Tibial nerve (tissue), 4 donors: Measurements from ENCODE around the gene MTHFR. TPM values are rescaled to one million over a fixed set of nuclear protein-coding genes. Genes with fewer than 3 reads are reported as not detected.

Experiments
- DNase-seq, 2 donors: peaks; one replicate each; pipeline ENCODE4 v3.0.0-alpha.2; 2019; ENCODE audit warnings: low spot score in 2 of 2
- H3K27ac ChIP-seq, 4 donors: fragments of 200-600 bp; sonication (generic) in 3 of 4; one replicate each; pipeline ENCODE4 v1.5.1; 2017 to 2019; ENCODE audit warnings: mild to moderate bottlenecking in 1 of 4
- H3K27me3 ChIP-seq, 2 donors: fragments of 200-600 bp; sonication (generic) in 1 of 2; one replicate each; pipeline versions ENCODE4 v1.5.1 to v1.6.0; 2017 to 2019
- H3K36me3 ChIP-seq, 3 donors: fragments of 200-600 bp; sonication (generic); one replicate each; pipeline ENCODE4 v1.5.1; 2018 to 2019
- H3K4me1 ChIP-seq, 4 donors: fragments of 200-600 bp; sonication (generic) in 3 of 4; one replicate each; pipeline ENCODE4 v1.5.1; 2017 to 2019
- H3K4me3 ChIP-seq, 4 donors: fragments of 200-600 bp; sonication (generic) in 3 of 4; one replicate each; pipeline ENCODE4 v1.5.1; 2017 to 2019; ENCODE audit warnings: mild to moderate bottlenecking in 1 of 4, moderate library complexity in 1 of 4
- H3K9me3 ChIP-seq, 4 donors: fragments of 200-600 bp; sonication (generic) in 3 of 4; one replicate each; pipeline ENCODE4 v1.5.1; 2017 to 2019
- EP300 ChIP-seq, 2 donors: sonication (generic); formaldehyde crosslinking; IDR thresholded peaks; one replicate each; pipeline ENCODE4 v1.6.1; 2017; ENCODE audit warnings: antibody characterized with exemption in 2 of 2, mild to moderate bottlenecking in 1 of 2
- POLR2A ChIP-seq, 2 donors: fragments of 450-650 bp; IDR thresholded peaks; one replicate each; pipeline ENCODE4 v1.6.1; 2017; ENCODE audit warnings: antibody characterized with exemption in 2 of 2, mild to moderate bottlenecking in 2 of 2, moderate library complexity in 2 of 2
- WGBS, 2 donors: methylation state at CpG; one replicate each; pipeline ENCODE4 v1.1.5; 2018; 5-methylcytosine and 5-hydroxymethylcytosine counted together
- total RNA-seq, 4 donors: library from RNA; depleted of rRNA; stranded (reverse); fragments of >200 nt; gene quantifications; one replicate each; pipeline ENCODE4 v1.1.0, GENCODE V29; 2016
- TF ChIP-seq, protein P1 (sequence below), 5 experiments: fragments of 200-600 bp in 3 of 5; fragments of 450-650 bp in 2 of 5; sonication (generic) in 3 of 5; IDR thresholded peaks; one replicate each; pipeline ENCODE4 v1.5.1; 2016 to 2019; ENCODE audit warnings: antibody characterized with exemption in 5 of 5, mild to moderate bottlenecking in 3 of 5, moderate library complexity in 2 of 5

Gene MTHFR
- total RNA-seq, 4 donors from 2014 or later, result 61.2 to 93.9 (median 69.9) TPM

- Histone ChIP-seq H3K27me3 (no peaks in the 10 kb centered on the region), H3K4me1 (peaks cover 0 to 5% (median 0%) of the 10 kb centered on the region in 4 donors), H3K36me3 (peaks cover 0 to 59% (median 8%) of the 10 kb centered on the region in 3 donors), H3K27ac (no peak overlapping the region), H3K9me3 (no peaks in the 10 kb centered on the region), H3K4me3 (no peak overlapping the region)
- TF ChIP-seq POLR2A (IDR thresholded peaks at IDR 0.05) (no peak), EP300 (IDR thresholded peaks at IDR 0.05) (no peak)
- TF ChIP-seq, protein P1, sequence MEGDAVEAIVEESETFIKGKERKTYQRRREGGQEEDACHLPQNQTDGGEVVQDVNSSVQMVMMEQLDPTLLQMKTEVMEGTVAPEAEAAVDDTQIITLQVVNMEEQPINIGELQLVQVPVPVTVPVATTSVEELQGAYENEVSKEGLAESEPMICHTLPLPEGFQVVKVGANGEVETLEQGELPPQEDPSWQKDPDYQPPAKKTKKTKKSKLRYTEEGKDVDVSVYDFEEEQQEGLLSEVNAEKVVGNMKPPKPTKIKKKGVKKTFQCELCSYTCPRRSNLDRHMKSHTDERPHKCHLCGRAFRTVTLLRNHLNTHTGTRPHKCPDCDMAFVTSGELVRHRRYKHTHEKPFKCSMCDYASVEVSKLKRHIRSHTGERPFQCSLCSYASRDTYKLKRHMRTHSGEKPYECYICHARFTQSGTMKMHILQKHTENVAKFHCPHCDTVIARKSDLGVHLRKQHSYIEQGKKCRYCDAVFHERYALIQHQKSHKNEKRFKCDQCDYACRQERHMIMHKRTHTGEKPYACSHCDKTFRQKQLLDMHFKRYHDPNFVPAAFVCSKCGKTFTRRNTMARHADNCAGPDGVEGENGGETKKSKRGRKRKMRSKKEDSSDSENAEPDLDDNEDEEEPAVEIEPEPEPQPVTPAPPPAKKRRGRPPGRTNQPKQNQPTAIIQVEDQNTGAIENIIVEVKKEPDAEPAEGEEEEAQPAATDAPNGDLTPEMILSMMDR (IDR thresholded peaks at IDR 0.05), result no peak
- 85 to 93% methylated on average over 4 to 9 of the region's 9 CpGs for WGBS, 2 donors
- DNase-seq, result no peak
Measured at GRCh38 chr1:11751087-11751486, 54.7 kb downstream of the MTHFR start.

GRCh38 chr1:11749996-11750395 is 55.8 kb downstream of the MTHFR start:
- no peak overlapping the region for H3K4me3 ChIP-seq
- peaks cover 0 to 68% (median 8%) of the 10 kb centered on the region in 3 donors for H3K36me3 ChIP-seq
- H3K27ac ChIP-seq, result no peak overlapping the region
- no peak for DNase-seq
- no peaks in the 10 kb centered on the region for H3K9me3 ChIP-seq
- TF ChIP-seq, protein P1 (IDR thresholded peaks at IDR 0.05), result no peak
- no peak for TF ChIP-seq EP300 (IDR thresholded peaks at IDR 0.05)
- TF ChIP-seq POLR2A (IDR thresholded peaks at IDR 0.05), result no peak
- no peaks in the 10 kb centered on the region for H3K27me3 ChIP-seq
- 89 to 92% methylated on average over 13 to 15 of the region's 15 CpGs for WGBS, 2 donors
- H3K4me1 ChIP-seq, result peaks cover 0 to 5% (median 0%) of the 10 kb centered on the region in 4 donors

DNA sequence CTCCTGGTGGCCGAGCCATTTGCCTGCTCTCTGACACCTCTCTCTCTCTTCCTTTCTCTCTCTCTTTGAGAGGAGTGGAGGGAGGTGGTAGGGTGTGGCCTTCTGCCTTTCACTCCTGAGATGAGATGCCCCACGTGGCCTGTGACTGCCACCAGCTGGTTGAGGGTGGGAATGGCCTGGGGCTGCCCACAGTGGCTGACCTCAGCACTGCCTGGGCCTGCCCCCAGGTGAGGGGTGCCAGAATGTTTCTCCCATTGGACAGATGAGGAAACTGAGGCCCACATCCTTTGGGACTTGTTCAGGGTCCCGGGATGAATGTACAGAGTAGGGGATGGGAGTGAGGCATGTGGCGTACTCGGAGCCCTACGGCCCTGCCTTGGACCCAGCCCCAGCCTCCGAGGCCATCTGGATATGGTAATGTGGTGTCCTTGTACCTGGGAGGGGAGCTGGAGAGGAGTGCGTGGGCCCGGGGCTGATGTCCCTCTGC is 56.5 kb downstream of the MTHFR start:
- H3K27ac ChIP-seq, result no peak overlapping the region
- H3K36me3 ChIP-seq, result peaks cover 0 to 72% (median 8%) of the 10 kb centered on the region in 3 donors
- H3K4me1 ChIP-seq, result peaks cover 0 to 5% (median 0%) of the 10 kb centered on the region in 4 donors
- no peaks in the 10 kb centered on the region for H3K27me3 ChIP-seq
- WGBS, 2 donors, result 72 to 79% methylated on average over 4 to 9 of the region's 9 CpGs
- H3K4me3 ChIP-seq, result no peak overlapping the region
- TF ChIP-seq, protein P1 (IDR thresholded peaks at IDR 0.05), result peak in 4 of 5 experiments; percentile 32 to 76 (median 52)
- no peak for TF ChIP-seq EP300 (IDR thresholded peaks at IDR 0.05)
- no peak for TF ChIP-seq POLR2A (IDR thresholded peaks at IDR 0.05)
- no peaks in the 10 kb centered on the region for H3K9me3 ChIP-seq
- no peak for DNase-seq

- 92% methylated on average over 26 to 27 of the region's 27 CpGs for WGBS, 2 donors
Measured at GRCh38 chr1:11748294-11749202, 57.2 kb downstream of the MTHFR start.

More at GRCh38 chr1:11748294-11749202, 57.2 kb downstream of the MTHFR start:
- H3K9me3 ChIP-seq, result no peaks in the 10 kb centered on the region
- no peaks in the 10 kb centered on the region for H3K27me3 ChIP-seq
- H3K4me1 ChIP-seq, result peaks cover 0 to 5% (median 0%) of the 10 kb centered on the region in 4 donors
- peaks cover 0 to 74% (median 8%) of the 10 kb centered on the region in 3 donors for H3K36me3 ChIP-seq
- TF ChIP-seq, protein P1 (IDR thresholded peaks at IDR 0.05), result no peak
- TF ChIP-seq EP300 (IDR thresholded peaks at IDR 0.05), result no peak
- DNase-seq, result no peak
- H3K4me3 ChIP-seq, result no peak overlapping the region
- no peak overlapping the region for H3K27ac ChIP-seq
